Testis (tissue), 2 donors: ENCODE data around the gene MIB1.

Experiments used
- CTCF ChIP-seq, 3 experiments: fragments of 450-650 bp in 2 of 3; fragments of 200-600 bp in 1 of 3; sonication (generic) in 1 of 3; IDR thresholded peaks; one replicate each; pipeline ENCODE4 v1.5.1; 2016 to 2019; ENCODE audit warnings: antibody characterized with exemption in 3 of 3, mild to moderate bottlenecking in 2 of 3, moderate library complexity in 1 of 3
- POLR2A ChIP-seq: fragments of 450-650 bp; IDR thresholded peaks from one replicate; pipeline ENCODE4 v1.6.1; 2017; ENCODE audit warnings: antibody characterized with exemption, mild to moderate bottlenecking, moderate library complexity

DNA sequence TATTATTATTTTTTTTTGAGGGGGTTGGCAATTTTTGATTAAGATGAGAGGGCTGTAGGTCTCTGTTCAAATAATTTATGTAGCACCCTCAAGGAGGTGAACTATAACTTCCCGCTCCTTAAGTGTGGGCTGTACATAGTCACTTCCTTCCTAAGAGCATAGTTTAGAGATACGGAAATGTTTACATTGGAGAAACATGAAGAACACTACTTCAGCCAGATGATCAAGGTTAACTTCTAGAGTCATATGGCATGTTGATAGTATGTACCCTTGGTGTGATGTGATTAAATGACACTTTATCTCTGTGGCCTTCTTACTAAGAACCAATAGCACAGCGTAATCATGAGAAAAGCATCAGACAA lies 93.7 kb downstream of the MIB1 start:
- TF ChIP-seq CTCF (IDR thresholded peaks at IDR 0.05), result no peak
- TF ChIP-seq POLR2A, result no peak
